ENCODE data around the gene NEK5.

NEK5 gene

DNA sequence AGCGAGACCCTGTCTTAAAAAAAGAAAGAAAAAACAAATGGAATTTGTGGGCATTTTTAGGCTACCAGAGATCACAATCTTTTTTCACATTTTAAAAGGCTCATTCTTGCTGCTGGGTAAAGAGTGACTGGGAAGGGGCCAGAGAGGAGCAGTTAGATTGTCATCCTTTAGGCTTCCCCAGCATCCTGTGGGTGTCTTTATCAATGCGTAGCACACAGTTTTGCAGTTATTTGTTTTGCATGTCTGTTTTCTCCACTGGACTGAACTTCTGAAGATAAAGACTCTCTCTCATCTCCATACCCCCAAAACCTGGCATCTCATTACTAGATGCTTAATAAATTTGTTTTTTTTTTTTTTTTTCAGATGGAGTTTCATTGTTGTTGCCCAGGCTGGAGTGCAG, 106.5 kb downstream of the NEK5 start:
- H3K27ac ChIP-seq: no peak overlapping the region
- TF ChIP-seq ZFX (IDR thresholded peaks at IDR 0.05; ENCODE audit: borderline replicate concordance): no peak
- TF ChIP-seq, protein P1, sequence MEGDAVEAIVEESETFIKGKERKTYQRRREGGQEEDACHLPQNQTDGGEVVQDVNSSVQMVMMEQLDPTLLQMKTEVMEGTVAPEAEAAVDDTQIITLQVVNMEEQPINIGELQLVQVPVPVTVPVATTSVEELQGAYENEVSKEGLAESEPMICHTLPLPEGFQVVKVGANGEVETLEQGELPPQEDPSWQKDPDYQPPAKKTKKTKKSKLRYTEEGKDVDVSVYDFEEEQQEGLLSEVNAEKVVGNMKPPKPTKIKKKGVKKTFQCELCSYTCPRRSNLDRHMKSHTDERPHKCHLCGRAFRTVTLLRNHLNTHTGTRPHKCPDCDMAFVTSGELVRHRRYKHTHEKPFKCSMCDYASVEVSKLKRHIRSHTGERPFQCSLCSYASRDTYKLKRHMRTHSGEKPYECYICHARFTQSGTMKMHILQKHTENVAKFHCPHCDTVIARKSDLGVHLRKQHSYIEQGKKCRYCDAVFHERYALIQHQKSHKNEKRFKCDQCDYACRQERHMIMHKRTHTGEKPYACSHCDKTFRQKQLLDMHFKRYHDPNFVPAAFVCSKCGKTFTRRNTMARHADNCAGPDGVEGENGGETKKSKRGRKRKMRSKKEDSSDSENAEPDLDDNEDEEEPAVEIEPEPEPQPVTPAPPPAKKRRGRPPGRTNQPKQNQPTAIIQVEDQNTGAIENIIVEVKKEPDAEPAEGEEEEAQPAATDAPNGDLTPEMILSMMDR (IDR thresholded peaks at IDR 0.05): no peak

DNA sequence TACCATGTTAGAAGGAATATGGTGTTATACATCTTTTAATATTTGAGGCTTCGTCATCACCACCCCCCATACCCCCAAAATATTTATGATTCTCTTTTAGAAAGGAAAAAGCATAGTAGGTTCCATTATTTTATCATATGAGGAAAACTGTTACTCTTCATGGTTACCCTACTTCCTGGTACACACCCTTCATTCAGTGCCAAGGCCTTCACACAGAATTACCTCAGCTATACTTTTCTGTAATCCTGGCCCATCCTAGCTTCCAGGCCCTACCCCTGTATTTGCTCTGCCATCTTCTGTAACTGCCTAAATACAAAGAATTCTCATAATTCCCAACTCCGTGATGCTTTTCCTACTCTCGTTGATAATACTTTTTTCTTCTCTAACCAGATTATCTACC, 108.7 kb downstream of the NEK5 start:
- no peak overlapping the region for H3K27ac ChIP-seq
- TF ChIP-seq ZFX (IDR thresholded peaks at IDR 0.05; ENCODE audit: borderline replicate concordance): no peak
- TF ChIP-seq, protein P1 (IDR thresholded peaks at IDR 0.05): no peak

DNA sequence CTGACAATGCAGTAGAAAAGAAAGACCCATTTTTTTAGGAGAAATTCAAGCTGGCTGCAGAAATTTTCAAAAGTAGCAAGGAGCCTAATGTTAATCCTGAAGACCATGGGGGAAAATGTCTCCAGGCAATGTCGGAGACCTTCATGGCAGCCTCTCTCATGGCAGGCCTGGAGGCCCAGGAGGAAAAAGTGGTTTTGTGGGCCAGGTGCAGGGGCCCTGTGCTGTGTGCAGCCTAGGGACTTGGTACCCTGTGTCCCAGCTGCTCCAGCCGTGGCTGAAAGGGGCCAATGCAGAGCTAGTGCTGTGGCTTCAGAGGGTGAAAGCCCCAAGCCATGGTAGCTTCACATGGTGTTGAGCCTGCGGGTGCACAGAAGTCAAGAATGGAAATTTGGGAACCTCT, 112.6 kb downstream of the NEK5 start:
- H3K27ac ChIP-seq: no peak overlapping the region
- no peak for TF ChIP-seq ZFX (IDR thresholded peaks at IDR 0.05; ENCODE audit: borderline replicate concordance)
- TF ChIP-seq, protein P1 (IDR thresholded peaks at IDR 0.05): no peak

DNA sequence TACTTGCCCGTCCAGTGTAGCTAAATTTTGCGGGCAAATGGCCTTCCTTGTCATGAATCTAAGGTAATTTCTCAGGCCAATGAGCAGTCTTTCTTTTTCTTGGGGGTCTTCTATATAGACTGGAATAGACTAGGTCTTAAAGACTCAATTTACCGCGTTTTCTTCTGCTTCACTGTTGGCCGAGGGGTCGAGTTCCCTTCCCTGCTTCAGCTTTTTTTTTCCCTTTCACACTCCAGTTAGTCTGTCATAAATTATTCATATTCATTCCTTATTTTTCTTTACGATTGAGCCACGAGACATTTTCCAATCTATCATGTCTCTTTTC, 116.4 kb downstream of the NEK5 start:
- TF ChIP-seq, protein P1 (IDR thresholded peaks at IDR 0.05): no peak
- no peak for TF ChIP-seq ZFX (IDR thresholded peaks at IDR 0.05; ENCODE audit: borderline replicate concordance)
- H3K27ac ChIP-seq: peak overlapping the region; percentile 60

DNA sequence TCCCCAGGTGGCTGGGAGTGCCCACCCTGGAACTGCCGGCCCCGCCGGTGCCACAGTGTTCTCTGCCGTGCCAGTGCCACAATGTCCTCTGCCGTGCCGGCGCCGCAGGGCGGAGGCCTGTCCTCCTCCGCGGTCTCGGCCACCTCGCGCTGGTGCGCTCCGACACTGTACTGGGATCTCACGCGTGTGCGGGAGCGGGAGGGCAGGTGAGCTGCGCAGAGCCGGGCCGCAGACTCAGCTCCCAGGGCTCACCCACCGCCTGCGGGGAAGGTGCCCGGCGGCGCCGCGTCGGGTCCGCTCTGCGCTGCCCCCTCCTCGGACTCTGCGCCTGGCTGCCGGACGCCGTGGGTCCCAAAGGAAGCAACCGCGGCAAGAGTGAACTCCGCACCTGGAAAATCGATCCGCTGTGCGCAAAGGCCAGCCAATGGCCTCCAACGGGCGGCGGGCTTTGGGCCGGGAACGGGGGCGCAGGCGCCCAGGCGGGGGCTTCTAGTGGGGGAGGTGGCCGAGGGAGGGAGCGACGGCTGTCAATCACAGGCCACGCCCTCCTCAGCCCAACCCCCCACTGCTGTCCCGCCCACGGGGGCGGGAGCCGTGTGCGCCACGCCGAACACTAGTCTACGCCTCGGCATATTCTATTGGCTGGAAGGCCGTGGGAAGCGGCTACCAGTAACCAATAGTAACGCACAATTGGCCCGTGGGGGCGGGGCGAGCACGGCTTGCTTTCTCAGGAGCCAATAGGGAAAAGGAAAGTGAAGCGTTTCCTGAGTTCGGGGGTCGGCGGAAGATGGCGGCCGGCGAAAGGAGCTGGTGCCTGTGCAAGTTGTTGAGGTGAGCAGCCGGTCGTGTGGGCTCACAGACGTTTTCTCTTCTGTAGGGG, 117.0 kb downstream of the NEK5 start, which contains the start of gene ALG11:
ALG11 (plus strand) TSS at position 767 of the 880 bp plus-strand sequence; CDS start at position 788, 21 bp downstream.
- H3K27ac ChIP-seq: peak within 1 kb of the TSS; percentile 60
- TF ChIP-seq, protein P1 (IDR thresholded peaks at IDR 0.05): no peak

DNA sequence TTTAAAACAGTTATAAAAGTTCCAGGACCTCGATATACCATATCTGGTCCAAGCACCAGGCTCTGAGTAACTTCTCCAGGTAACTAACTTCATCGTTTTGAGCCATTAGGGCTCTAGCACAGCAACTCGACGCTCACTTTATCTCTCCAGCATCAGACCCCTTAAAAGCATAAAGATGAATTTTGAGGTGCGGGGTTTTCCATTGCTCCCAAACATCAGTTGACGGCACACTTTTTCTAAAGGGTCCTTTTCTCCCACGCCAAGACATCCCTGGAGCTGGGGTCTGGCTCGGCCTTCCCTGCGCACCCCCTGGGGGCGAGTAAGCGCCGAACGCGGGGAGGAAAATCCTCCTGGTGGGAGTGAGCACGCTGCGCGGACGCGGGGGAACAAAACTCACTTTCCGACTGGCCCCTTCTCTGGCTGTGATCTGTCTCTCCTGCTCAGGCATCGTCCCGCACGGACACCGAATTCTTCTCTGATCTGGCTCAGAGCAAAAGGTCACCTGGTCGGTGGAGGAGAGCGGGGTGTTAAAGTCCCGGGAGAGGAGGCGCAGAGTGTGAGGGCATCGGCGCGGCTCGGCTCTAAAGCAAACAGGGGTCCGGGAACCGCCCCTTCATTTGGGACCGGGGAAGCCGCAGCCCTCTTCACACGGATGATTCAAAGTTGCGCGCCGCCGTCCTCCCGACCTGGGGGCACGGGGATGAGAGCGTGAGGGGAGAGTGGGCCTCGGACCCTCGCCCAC, 117.8 kb downstream of the NEK5 start, which contains the start of gene ATP7B:
ATP7B (minus strand) TSS at position 561 of the 742 bp plus-strand sequence; CDS start at position 448, 113 bp downstream.
- TF ChIP-seq ZFX (IDR thresholded peaks at IDR 0.05; ENCODE audit: borderline replicate concordance): no peak
- H3K27ac ChIP-seq: peak within 1 kb of the TSS; percentile 60

DNA sequence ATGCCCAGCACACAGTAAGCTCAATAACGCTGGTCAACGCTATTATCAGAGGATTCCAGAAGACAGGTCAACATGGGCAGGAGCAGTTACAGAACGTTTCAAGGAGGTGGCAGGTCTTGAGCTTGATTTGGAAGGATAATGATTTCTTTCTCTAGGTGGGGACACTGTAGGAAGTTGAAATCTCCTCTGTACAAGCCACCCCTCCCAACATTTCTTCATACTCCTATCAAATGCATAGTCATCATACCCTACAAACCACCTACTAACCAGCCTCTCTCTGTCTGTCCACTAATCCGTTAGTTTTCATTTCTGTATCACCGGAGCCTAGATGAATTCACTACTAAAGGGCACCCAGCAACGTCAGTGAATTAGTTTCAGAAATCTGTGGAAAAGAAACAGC, 118.9 kb downstream of the NEK5 start:
- no peak for TF ChIP-seq ZFX (IDR thresholded peaks at IDR 0.05; ENCODE audit: borderline replicate concordance)
- TF ChIP-seq, protein P1 (IDR thresholded peaks at IDR 0.05): no peak
- no peak overlapping the region for H3K27ac ChIP-seq

Measured in 22Rv1 (cell line).